HCT116 (cell line): ENCODE results near the gene TMEM117. TPM values are rescaled to one million over a fixed set of nuclear protein-coding genes. Genes with fewer than 3 reads are reported as not detected.

Source experiments
- ATAC-seq: fragments of 200-7000 bp; cut with Tn5 transposase; 2 replicates; pipeline ENCODE4 v1.9.1; 2020; ENCODE audit warnings: mild to moderate bottlenecking, moderate library complexity
- BruUV-seq: library from RNA; stranded (reverse); fragments of 400-500 nt; replicated peaks from 2 replicates; lab custom pipeline; 2021; lab: Mats Ljungman, UMichigan
- CTCF ChIA-PET: fragments of 300-600 bp; sonication (Branson Sonifier 250); formaldehyde crosslinking; loops from one replicate; lab custom pipeline; 2021; ENCODE audit warnings: antibody characterized with exemption; lab: Charles Lee
- POLR2A ChIA-PET: fragments of 300-600, 350-600 bp; sonication (Branson Sonifier 250); formaldehyde crosslinking; loops from one replicate; lab custom pipeline; 2021; ENCODE audit warnings: antibody characterized with exemption; lab: Charles Lee
- RAD21 ChIA-PET, 2 experiments: fragments of 300-600 bp; sonication (Branson Sonifier 250); formaldehyde crosslinking; loops; one replicate each; lab custom pipeline; 2023; ENCODE audit warnings: low total read pairs in 2 of 2; ENCODE audit not compliant: uncharacterized antibody in 2 of 2, unreplicated experiment in 2 of 2, low non-redundant PET in 1 of 2; lab: Charles Lee
- DNase-seq: peaks from one replicate; pipeline ENCODE4 v3.0.0-alpha.2; 2010; ENCODE audit warnings: low read depth, low spot score
- H2AFZ ChIP-seq: fragments of 200-600 bp; shearing (Covaris generic), sonication (generic); 2 replicates; pipeline ENCODE4 v1.6.1; 2017; ENCODE audit warnings: low read depth, mixed run types, mixed read lengths, antibody characterized with exemption, low read length; ENCODE audit not compliant: poor library complexity, severe bottlenecking
- H3K27ac ChIP-seq: 2 replicates; pipeline ENCODE4 v1.5.1; 2012; ENCODE audit warnings: low read depth, low read length
- H3K27me3 ChIP-seq: fragments of 200-600 bp; sonication (generic); 2 replicates; pipeline ENCODE4 v1.6.1; 2016; ENCODE audit warnings: mixed run types, low read length, mixed read lengths; ENCODE audit not compliant: insufficient read depth
- H3K36me3 ChIP-seq, 2 experiments: fragments of 200-500 bp in 1 of 2; fragments of 200-600 bp in 1 of 2; sonication (Bioruptor generic) in 1 of 2; sonication (generic) in 1 of 2; 2 replicates each; pipeline versions ENCODE4 v1.5.1 to v1.6.1; 2014 to 2016; ENCODE audit warnings: low read length in 2 of 2, inconsistent platforms in 1 of 2, mixed read lengths in 1 of 2, mixed run types in 1 of 2; ENCODE audit not compliant: insufficient read depth in 2 of 2, control insufficient read depth in 1 of 2
- H3K4me1 ChIP-seq, 2 experiments: fragments of 200-600 bp in 1 of 2; sonication (generic) in 1 of 2; 2 replicates each; pipeline versions ENCODE4 v1.5.1 to v1.6.1; 2012 to 2017; ENCODE audit warnings: low read length in 2 of 2, inconsistent platforms in 1 of 2, mild to moderate bottlenecking in 1 of 2, mixed read lengths in 1 of 2, mixed run types in 1 of 2, moderate library complexity in 1 of 2; ENCODE audit not compliant: insufficient read depth in 2 of 2, control insufficient read depth in 1 of 2
- H3K4me2 ChIP-seq: fragments of 200-600 bp; sonication (generic); 2 replicates; pipeline ENCODE4 v1.6.1; 2017; ENCODE audit warnings: mixed run types, low read length, mixed read lengths
- H3K4me3 ChIP-seq, 2 experiments: fragments of 200-600 bp in 1 of 2; sonication (generic) in 1 of 2; replicated peaks in 1 of 2; 2 replicates each; pipeline ENCODE4 v1.5.1; 2011 to 2016; ENCODE audit warnings: low read length in 2 of 2, control low read depth in 1 of 2, low read depth in 1 of 2, mild to moderate bottlenecking in 1 of 2, mixed read lengths in 1 of 2, mixed run types in 1 of 2
- H3K79me2 ChIP-seq: fragments of 200-600 bp; sonication (generic); 2 replicates; pipeline ENCODE4 v1.6.1; 2017; ENCODE audit warnings: mild to moderate bottlenecking, mixed run types, low read length, moderate library complexity, mixed read lengths; ENCODE audit not compliant: insufficient read depth
- H3K9ac ChIP-seq: fragments of 200-600 bp; sonication (generic); 2 replicates; pipeline ENCODE4 v1.6.1; 2016; ENCODE audit warnings: low read length, mixed read lengths
- H3K9me2 ChIP-seq: fragments of 200-600 bp; sonication (generic), shearing (Covaris generic); 2 replicates; pipeline ENCODE4 v1.6.1; 2017; ENCODE audit warnings: mixed run types, mild to moderate bottlenecking, moderate library complexity; ENCODE audit not compliant: insufficient read depth
- H3K9me3 ChIP-seq, 2 experiments: fragments of 200-500 bp in 1 of 2; fragments of 200-600 bp in 1 of 2; sonication (Bioruptor generic) in 1 of 2; sonication (generic) in 1 of 2; 2 replicates each; pipeline ENCODE4 v1.6.1; 2014 to 2017; ENCODE audit warnings: low read length in 2 of 2, mixed read lengths in 2 of 2, inconsistent platforms in 1 of 2, low read depth in 1 of 2, mild to moderate bottlenecking in 1 of 2, mixed run types in 1 of 2, moderate library complexity in 1 of 2; ENCODE audit not compliant: control insufficient read depth in 1 of 2, insufficient read depth in 1 of 2
- H4K20me1 ChIP-seq: fragments of 200-600 bp; sonication (generic), shearing (Covaris generic); 2 replicates; pipeline ENCODE4 v1.6.1; 2017; ENCODE audit warnings: mixed run types, mild to moderate bottlenecking, moderate library complexity; ENCODE audit not compliant: insufficient read depth
- ATF3 ChIP-seq: IDR thresholded peaks from 2 replicates; pipeline ENCODE4 v1.6.1; 2012
- CBX3 ChIP-seq: IDR thresholded peaks from 2 replicates; pipeline ENCODE4 v1.6.1; 2012; ENCODE audit warnings: low read depth
- CEBPB ChIP-seq: IDR thresholded peaks from 2 replicates; pipeline ENCODE4 v1.6.1; 2012; ENCODE audit warnings: low read depth
- CTCF ChIP-seq, 3 experiments: fragments of 200-600 bp in 1 of 3; sonication (generic) in 1 of 3; IDR thresholded peaks in 2 of 3; conservative IDR thresholded peaks in 1 of 3; 2 replicates each; pipeline ENCODE4 v1.5.1; 2012 to 2017; ENCODE audit warnings: low read depth in 2 of 3, low read length in 2 of 3, antibody characterized with exemption in 1 of 3, borderline replicate concordance in 1 of 3, control low read depth in 1 of 3, mild to moderate bottlenecking in 1 of 3, mixed read lengths in 1 of 3, mixed run types in 1 of 3, moderate library complexity in 1 of 3; ENCODE audit not compliant: insufficient read depth in 1 of 3
- EGR1 ChIP-seq: IDR thresholded peaks from 2 replicates; pipeline ENCODE4 v1.6.1; 2012; ENCODE audit warnings: low read depth
- ELF1 ChIP-seq: IDR thresholded peaks from 2 replicates; pipeline ENCODE4 v1.6.1; 2012; ENCODE audit warnings: low read depth, borderline replicate concordance
- EZH2 ChIP-seq: fragments of 200-600 bp; sonication (generic); IDR thresholded peaks from 2 replicates; pipeline ENCODE4 v1.6.1; 2017; ENCODE audit warnings: antibody characterized with exemption, mixed run types
- FOSL1 ChIP-seq: IDR thresholded peaks from 2 replicates; pipeline ENCODE4 v1.6.1; 2012; ENCODE audit warnings: low read depth
- POLR2A ChIP-seq: IDR thresholded peaks from 2 replicates; pipeline ENCODE4 v1.7.0; 2011; ENCODE audit warnings: borderline replicate concordance; ENCODE audit not compliant: insufficient read depth, insufficient read length; ENCODE audit errors: extremely low read depth
- POLR2AphosphoS5 ChIP-seq: IDR thresholded peaks from 2 replicates; pipeline ENCODE4 v1.6.1; 2011; ENCODE audit warnings: mild to moderate bottlenecking, low read depth, low read length, moderate library complexity
- RAD21 ChIP-seq: IDR thresholded peaks from 2 replicates; pipeline ENCODE4 v1.6.1; 2012; ENCODE audit warnings: low read depth, mild to moderate bottlenecking
- SIN3A ChIP-seq: IDR thresholded peaks from 2 replicates; pipeline ENCODE4 v1.6.1; 2012; ENCODE audit warnings: low read depth
- SP1 ChIP-seq: IDR thresholded peaks from 2 replicates; pipeline ENCODE4 v1.6.1; 2012; ENCODE audit warnings: low read depth
- YY1 ChIP-seq: IDR thresholded peaks from 2 replicates; pipeline ENCODE4 v1.6.1; 2011; ENCODE audit warnings: low read length, low read depth, moderate library complexity, mild to moderate bottlenecking; ENCODE audit not compliant: insufficient replicate concordance; ENCODE audit errors: extremely low read depth
- ZBTB33 ChIP-seq: IDR thresholded peaks from 2 replicates; pipeline ENCODE4 v1.6.1; 2011; ENCODE audit warnings: mild to moderate bottlenecking, low read length, moderate library complexity; ENCODE audit not compliant: insufficient replicate concordance; ENCODE audit errors: extremely low read depth
- ZFX ChIP-seq: fragments of 450-650 bp; IDR thresholded peaks from 2 replicates; pipeline ENCODE4 v1.6.1; 2017
- ZNF274 ChIP-seq: fragments of 200-500 bp; sonication (Bioruptor generic); IDR thresholded peaks from 2 replicates; pipeline ENCODE4 v1.6.1; 2014; ENCODE audit warnings: mild to moderate bottlenecking, low read depth, low read length, inconsistent platforms
- intact Hi-C: fragments of 100-400 bp; cut with micrococcal nuclease; formaldehyde crosslinking; loops from 2 replicates; pipeline ENCODE4 v1.10.0; 2022
- total RNA-seq: library from RNA; stranded (reverse); gene quantifications from one replicate; pipeline ENCODE4 v1.2.1, GENCODE V29; 2021; ENCODE audit not compliant: unreplicated experiment

TMEM117 gene
- total RNA-seq, 1 experiment from 2014 or later, result 3.6 TPM

- Histone ChIP-seq H3K36me3 (no peaks in the 10 kb centered on the region), H3K79me2 (no peaks in the 10 kb centered on the region), H3K27me3 (no peaks in the 10 kb centered on the region), H3K9me2 (no peaks in the 10 kb centered on the region), H4K20me1 (no peaks in the 10 kb centered on the region), H3K27ac (no peak overlapping the region), H3K4me1 (no peaks in the 10 kb centered on the region), H2AFZ (no peak overlapping the region), H3K4me2 (no peak overlapping the region), H3K4me3 (no peak overlapping the region), H3K9ac (no peak overlapping the region), H3K9me3 (no peaks in the 10 kb centered on the region)
- BruUV-seq, result no TSS peak
- ChIA-PET POLR2A (no interaction called here), RAD21 (no interaction called here), CTCF (no interaction called here)
- no peak for ATAC-seq
- TF ChIP-seq ELF1 (no peak), ATF3 (no peak), CBX3 (no peak), POLR2AphosphoS5 (no peak), ZFX (no peak), CEBPB (no peak), POLR2A (no peak)
- no peak for DNase-seq
- intact Hi-C loops, result no loop called here
Observed at GRCh38 chr12:44099486-44099885, 263.6 kb downstream of the TMEM117 start.

- ChIA-PET POLR2A (no interaction called here), CTCF (no interaction called here)
- TF ChIP-seq POLR2A, result no peak
- no peak for TF ChIP-seq YY1
- TF ChIP-seq FOSL1, result no peak
- TF ChIP-seq ATF3, result no peak
- no peak for TF ChIP-seq CBX3
- TF ChIP-seq SP1, result no peak
- TF ChIP-seq RAD21, result no peak
- TF ChIP-seq SIN3A, result no peak
- TF ChIP-seq EGR1, result no peak
- TF ChIP-seq ZBTB33, result no peak
- TF ChIP-seq CTCF (IDR thresholded peaks at IDR 0.05 in 2 of 3, conservative IDR thresholded peaks at IDR 0.05 in 1 of 3; ENCODE audit: borderline replicate concordance in 1 of 3, insufficient read depth in 1 of 3, low read depth in 2 of 3, low read length in 2 of 3), result no peak
- TF ChIP-seq ZNF274, result no peak
- TF ChIP-seq ZFX, result no peak
- TF ChIP-seq POLR2AphosphoS5, result no peak
- TF ChIP-seq EZH2, result no peak
Observed at GRCh38 chr12:44100264-44100663, 264.4 kb downstream of the TMEM117 start.

More at GRCh38 chr12:44100264-44100663, 264.4 kb downstream of the TMEM117 start:
- Histone ChIP-seq H3K4me1 (no peaks in the 10 kb centered on the region), H3K9me3 (no peaks in the 10 kb centered on the region), H3K4me2 (no peak overlapping the region), H3K79me2 (no peaks in the 10 kb centered on the region), H4K20me1 (no peaks in the 10 kb centered on the region), H2AFZ (no peak overlapping the region), H3K4me3 (no peak overlapping the region), H3K9me2 (no peaks in the 10 kb centered on the region), H3K9ac (no peak overlapping the region), H3K36me3 (no peaks in the 10 kb centered on the region), H3K27ac (no peak overlapping the region), H3K27me3 (no peaks in the 10 kb centered on the region)
- intact Hi-C loops, result no loop called here
- ATAC-seq (no peak), DNase-seq (no peak)
- RAD21 ChIA-PET, result no interaction called here
- no TSS peak for BruUV-seq
